Activated CD4-positive, alpha-beta T cell treated with anti-CD3 and anti-CD28 coated beads for 1 hour (primary cell): ENCODE data around the gene LCN6.
A peak's percentile ranks its signal among the peaks of the same experiment; 100 is the strongest.

Source experiments
- DNase-seq: peaks from one replicate; pipeline ENCODE4 v3.0.0-alpha.2; 2020

Gene LCN6

DNA sequence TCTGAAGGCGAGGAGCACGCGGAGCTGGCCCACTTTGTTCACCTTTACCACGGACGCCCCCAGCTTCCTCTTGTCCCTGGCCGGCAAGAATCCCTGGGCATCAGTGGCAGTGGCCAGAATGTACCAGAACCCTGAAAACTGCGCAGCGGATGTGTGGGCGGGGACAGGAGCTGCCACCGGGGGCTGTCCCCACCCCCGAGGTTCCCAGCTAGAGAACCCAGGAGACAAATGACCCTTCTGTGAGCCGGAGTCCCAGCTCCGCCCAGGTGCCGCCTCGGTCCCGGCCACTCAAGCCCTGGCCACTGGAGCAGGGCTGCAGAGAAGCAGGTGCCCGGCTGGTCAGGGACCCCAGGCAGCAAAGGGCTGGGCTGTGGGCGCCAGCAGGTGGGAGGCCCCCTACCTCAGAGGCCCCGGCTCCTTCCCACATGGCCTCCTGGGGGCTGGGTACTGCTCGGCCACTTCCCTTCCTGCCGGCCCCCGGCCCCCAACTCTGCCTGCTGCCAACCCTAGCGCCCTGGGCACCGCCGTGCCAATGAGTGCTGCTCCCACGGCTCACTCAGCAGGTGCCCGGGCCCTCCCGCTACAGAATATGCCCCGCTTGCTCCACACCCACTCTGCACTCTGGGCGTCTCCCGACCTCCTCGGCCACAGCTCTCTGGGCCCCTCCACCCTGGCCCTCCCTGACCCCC lies 6.3 kb downstream of the LCN6 start:
- DNase-seq, result no peak

- DNase-seq, result no peak
Measured at GRCh38 chr9:136740971-136741882, 7.1 kb downstream of the LCN6 start.

- DNase-seq, result no peak
Measured at GRCh38 chr9:136740491-136740890, 7.8 kb downstream of the LCN6 start.

GRCh38 chr9:136740069-136740468 lies 8.3 kb downstream of the LCN6 start:
- DNase-seq, result no peak

DNA sequence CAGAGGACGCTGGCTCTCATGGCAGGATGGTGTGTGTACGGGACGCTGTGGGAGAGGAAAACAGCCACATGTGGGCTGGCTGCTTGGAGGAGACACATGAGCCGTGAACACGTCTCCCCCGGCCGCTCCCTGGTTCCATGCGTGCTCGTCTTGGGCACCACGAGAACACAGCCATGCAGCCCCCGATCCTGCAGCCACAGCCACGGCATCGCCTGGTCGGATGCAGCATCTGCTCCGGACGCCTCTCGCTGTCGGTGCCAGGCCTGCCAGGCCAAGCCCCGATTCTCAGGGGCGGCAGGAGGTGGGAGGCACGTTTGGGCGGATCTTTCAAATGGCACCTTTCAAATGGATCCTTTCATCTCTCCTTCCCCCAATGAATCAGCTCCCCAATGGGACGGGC lies 8.8 kb downstream of the LCN6 start:
- DNase-seq, result no peak

DNA sequence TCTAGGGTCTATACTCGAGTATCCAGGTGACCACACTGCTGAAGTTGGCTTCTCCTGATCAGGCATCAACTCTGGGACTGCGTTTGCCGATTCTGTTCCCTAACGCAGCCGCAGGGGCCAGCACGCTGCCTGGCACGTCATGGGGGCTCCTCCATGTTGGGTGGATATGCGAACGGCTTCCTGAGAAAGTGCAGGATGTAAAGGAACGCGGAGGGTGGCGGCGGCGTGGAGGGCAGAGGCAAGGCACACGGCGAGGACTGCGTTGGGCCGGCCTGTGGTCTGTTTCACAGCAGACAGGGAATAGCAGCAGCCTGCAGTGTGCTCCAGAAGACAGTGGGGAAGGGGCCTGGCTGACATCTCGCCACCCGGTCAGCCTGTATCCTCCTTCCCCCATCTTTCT lies 9.4 kb downstream of the LCN6 start:
- DNase-seq, result no peak

DNA sequence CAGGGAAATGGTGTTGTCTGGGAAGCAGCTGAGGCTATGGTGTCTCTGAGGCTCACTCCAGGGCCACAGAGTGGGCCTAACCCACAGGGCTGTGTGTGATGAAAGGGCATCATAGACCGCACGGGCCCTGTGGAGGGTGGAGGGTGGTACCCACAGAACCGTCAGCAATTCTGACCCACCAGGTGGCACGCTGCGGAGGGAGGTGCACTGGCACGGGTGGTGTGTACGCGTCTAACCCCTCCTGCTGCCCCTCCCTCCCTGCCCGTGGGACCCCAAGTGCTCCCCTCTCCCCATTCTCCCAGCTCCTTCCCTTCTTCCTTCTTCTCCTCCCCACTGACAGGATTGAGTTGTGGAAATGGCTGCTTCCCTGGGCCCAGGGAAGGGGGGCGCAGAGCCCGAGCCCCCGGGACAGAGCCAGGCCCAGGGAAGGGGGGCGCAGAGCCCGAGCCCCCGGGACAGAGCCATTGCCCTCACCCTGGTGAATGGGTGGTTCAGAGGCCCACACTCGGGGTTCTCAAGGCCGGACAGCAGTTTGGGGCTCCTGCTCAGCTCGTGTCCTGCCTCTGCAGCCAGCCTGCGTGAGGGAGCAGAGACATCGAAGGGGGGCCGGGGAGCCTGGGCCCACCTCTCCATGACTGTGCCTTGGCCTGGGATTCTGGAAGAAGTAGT lies 12.4 kb downstream of the LCN6 start:
- DNase-seq, result no peak

DNA sequence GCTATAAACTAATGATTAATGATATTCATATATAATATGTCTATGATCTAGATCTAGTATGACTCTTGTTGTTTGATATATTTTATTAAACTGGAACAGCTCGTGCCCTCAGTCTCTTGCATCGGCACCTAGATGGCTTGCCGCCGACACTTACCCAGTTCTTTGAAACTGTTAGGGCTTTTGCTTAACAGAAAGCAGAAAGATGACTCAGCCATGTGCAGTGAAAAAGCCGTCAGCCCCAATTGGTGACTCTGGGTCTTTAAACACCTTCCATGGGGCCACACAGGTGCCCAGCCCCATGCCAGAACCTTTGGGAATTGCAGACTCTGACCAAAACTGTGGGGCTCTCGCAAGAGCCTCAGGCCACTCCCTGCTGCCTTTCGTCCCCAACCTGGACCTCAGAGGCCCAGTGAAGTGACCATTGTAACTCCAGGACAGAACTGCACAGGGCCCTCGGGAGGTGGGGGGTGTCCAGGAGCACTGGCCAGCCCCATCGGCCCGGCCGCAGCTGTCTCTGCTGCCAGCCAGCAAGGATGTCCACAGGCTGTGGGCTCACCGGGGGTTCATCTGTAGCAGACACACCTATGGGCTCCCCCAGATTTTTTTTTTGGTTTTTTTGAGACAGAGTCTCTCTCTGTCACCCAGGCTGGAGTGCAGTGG lies 13.4 kb downstream of the LCN6 start:
- DNase-seq, result no peak

DNA sequence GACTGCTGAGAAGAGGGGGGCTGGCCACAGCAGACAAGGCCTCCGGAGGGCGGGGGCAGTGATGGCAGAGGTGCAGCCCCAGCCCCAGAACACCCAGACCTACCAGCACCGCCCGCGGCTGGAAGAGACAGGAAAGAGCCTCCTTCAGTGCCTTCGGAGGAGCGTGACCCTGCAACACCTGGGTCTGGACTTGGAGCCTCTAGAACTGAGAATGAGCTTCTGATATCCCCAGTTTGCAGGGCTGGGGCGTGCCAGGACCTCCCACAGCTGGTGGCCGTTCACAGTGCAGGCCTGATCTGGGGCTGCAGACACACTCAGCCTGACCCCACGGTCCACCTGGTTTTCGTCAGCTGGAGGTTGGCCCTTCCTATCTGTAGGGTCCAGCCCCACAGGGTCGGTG lies 14.7 kb downstream of the LCN6 start:
- DNase-seq, result no peak

GRCh38 chr9:136732444-136733178 lies 15.7 kb downstream of the LCN6 start:
- DNase-seq, result no peak

DNA sequence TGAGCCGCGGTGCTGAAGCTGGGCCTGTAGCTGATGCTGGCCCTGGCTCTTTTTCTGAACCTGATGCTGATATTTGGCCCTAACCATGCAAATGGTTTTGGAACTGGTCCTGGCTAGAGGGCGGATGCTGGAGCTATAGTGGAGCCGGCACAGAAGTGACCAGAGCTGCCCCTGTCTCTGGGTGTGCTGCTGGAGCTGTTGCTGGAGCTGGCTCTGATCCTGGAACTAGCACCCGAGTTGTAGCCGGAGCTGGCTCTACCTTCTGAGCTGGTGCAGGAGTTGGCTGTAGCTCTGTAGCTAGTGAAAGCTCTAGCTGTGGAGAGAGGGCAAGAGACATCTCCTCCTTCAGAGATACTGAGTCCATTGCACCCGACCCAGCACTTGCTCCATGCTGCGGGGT lies 18.4 kb downstream of the LCN6 start:
- DNase-seq, result no peak

DNA sequence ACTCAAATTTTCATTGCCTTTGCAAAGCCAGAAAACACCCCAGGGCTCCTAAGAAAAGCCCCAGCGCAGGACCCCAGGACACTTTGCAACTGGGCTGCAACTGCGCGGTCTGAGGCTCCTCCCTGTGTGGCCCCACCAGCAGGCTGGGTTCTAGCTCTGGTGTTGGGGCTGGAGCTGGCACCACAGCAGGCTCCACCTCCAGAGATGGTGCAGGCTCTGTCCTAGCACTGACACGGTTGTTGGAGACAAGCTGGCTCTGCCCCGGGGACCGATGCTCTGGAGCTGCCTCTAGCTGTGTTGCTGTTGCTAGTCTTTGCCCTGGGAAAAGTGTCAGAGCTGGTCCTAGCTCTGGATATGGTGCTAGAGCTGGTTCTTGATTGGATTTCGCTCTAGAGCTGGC lies 19.2 kb downstream of the LCN6 start:
- no peak for DNase-seq

DNA sequence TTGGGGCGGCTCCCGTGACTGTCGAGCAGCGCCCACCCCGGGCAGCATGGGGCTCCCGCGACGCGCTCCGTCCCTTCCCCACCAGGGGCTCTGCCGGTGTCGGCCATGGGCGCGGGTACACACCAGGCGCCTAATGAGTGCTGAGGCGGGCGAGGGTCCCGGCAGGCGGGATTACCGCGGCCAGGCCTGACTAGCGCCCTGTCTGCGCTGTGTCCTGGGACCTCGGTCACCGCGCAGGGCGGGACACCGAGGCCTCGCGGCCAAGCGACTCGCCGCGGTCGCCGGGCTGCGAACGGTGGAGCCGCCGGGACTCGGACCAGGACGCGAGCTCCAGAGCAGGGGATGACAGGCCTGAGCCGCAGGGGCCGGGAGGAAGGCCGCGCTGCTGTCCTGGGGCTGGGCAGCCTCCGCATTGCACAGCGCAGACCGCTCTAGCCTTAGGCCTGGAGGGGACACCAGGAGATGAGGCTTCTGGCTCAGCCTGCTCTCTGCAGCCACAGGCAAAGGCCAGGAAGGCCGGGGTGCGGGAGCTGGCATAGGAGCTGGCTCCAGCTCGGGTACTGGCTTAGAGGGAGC lies 19.7 kb downstream of the LCN6 start:
- DNase-seq, result no peak

GRCh38 chr9:136728080-136728547 lies 20.2 kb downstream of the LCN6 start:
- DNase-seq, result peak; percentile 93

DNA sequence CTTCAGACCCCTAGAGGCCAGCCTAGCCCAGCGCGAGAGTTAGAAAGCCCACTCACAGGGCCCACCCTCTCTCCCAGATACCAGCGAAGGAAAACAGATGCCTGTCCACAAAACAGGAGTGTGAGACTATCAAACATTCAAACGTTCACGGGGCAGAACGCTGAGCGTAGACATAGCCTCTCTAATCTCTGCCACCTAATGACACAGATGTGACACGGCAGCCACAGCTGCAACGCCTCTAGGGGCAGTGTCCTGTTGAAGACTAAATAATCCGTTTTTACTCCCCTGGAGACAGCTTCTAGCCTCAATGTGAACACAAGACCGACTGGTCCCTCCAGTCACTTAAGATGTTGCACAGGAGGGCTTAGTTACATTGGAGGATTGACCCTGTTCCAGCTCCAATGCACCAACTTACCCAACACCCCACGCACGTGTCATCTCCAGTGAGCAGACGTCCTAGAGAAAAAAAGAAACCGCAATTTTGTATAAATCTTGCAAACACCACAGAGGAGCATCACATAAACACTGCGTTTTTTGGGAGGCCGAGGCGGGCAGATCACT lies 21.6 kb downstream of the LCN6 start:
- DNase-seq, result peak; percentile 24

DNA sequence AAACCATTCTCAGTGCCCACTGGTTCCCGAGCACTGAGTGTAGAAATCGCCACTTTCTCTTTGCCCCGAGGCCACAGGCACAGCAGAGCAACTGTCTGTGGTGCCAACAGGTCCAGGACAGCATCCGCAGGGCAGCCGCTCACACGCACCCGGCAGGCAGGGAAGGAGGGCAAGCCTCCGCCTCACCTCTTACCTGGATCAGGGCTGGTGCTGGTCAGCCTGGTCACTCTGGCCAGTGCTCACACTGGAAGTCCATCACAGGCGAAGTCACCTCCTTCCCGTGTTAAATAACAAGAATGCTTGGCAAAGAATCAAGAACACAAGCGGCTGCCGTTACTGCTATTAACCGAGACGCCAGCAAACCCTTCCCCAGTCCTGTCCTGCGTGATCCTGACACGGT lies 22.2 kb downstream of the LCN6 start:
- no peak for DNase-seq

DNA sequence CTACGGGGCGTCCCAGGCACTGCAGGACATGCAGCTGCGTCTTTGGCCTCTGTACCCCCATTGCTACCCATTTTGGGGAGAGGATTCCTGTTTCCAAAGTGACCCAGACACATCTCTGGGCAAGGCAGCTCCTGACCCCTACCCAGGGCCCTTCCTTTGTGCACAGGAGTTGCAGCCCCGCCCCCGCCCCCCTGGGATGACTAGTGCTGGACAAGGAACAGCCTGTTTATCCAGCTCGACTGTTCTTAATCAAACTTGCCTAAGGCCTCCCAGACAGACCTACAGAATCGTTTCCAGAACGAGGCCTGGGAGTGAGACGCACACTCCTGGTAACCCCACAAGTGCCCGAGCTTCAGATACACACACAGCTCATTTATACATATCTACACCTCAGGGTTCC lies 22.7 kb downstream of the LCN6 start:
- no peak for DNase-seq

- DNase-seq, result no peak
Measured at GRCh38 chr9:136724772-136725171, 23.6 kb downstream of the LCN6 start.

GRCh38 chr9:136723989-136724388 lies 24.3 kb downstream of the LCN6 start:
- no peak for DNase-seq

DNA sequence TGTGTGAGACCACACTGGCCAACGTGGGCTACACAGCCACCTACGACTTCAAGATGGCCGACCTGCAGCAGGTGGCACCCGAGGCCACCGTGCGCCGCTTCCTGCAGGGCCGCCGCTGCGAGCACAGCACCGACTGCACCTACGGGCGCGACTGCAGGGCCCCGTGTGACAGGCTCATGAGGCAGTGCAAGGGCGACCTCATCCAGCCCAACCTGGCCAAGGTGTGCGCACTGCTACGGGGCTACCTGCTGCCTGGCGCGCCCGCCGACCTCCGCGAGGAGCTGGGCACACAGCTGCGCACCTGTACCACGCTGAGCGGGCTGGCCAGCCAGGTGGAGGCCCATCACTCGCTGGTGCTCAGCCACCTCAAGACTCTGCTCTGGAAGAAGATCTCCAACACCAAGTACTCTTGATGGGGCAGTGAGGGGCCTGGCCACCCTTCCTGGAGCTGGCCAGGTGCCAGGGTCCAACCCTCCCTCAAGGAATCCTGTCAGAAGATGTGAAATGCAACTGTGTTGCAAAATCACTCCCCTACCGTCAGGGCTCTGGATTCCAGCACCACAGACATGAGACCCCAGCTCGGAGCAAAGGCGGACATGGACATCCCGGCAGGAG lies 24.9 kb downstream of the LCN6 start:
- DNase-seq, result no peak

DNA sequence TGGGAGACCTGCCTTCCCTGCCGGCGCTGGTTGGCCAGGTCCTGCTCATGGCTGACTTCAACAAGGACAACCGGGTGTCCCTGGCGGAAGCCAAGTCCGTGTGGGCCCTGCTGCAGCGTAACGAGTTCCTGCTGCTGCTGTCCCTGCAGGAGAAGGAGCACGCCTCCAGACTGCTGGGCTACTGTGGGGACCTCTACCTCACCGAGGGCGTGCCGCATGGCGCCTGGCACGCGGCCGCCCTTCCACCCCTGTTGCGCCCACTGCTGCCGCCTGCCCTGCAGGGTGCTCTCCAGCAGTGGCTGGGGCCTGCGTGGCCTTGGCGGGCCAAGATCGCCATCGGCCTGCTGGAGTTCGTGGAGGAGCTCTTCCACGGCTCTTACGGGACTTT lies 25.4 kb downstream of the LCN6 start:
- no peak for DNase-seq
